Activated T-cell treated with anti-CD3 and anti-CD28 coated beads for 48 hours (primary cell): ENCODE results near the gene RNF214.

Source experiments
- DNase-seq: peaks from one replicate; pipeline ENCODE4 v3.0.0-alpha.2; 2020; ENCODE audit warnings: low read depth

RNF214 gene

DNA sequence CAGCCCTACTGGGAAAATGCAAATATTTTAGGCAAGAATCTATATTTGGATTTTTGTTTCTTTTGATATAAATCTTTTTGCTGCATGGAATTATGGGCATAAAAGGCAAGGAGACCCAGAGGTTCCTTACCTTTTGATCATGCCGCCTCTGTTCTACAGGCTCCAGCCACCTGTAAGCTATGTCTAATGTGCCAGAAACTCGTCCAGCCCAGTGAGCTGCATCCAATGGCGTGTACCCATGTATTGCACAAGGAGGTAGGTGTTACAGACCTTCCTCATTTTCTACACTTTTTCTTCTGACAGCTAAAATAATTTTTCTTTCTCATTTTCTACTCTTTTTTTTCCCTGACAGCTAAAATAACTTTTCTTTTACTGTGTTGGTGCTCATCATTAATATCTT is 50.5 kb downstream of the RNF214 start:
- DNase-seq, result no peak

DNA sequence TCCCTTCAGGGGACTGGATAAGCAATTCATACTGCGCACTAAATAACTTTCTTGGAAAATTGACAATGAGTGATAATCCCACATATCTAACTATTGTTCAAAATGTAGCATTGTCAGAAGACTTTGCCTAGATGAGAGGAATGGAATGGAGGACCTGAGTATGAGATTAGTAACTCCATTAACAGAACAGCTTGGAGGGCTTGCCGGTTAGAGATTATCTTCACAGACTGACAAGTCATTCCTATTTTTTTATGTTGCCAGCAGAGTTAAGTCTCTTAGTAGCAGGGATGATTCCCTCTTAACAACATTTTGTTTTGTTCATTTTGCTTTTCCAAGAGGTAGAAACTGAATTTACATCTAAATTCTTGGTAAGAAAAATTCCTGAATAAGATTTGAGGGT is 51.6 kb downstream of the RNF214 start:
- DNase-seq, result no peak

DNA sequence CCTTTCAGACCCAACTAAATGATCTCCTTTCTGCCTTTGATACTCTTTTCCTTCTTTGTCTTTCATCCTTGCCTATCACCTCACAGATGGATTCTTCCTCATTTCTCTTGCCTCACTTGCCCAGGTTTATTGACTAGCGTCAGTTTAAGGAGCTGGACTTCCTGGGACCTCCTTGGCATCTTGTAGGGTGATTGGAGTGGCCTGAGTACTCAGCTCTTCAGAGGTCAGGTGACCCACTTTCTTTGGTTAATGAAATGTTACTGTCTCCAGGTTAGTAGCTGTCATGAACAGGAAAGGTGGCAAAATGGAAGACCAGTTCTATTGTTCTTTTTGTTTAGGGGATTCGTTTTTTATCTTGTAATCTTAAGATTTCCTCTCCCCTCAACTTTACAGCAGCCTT is 54.1 kb downstream of the RNF214 start:
- DNase-seq, result no peak

DNA sequence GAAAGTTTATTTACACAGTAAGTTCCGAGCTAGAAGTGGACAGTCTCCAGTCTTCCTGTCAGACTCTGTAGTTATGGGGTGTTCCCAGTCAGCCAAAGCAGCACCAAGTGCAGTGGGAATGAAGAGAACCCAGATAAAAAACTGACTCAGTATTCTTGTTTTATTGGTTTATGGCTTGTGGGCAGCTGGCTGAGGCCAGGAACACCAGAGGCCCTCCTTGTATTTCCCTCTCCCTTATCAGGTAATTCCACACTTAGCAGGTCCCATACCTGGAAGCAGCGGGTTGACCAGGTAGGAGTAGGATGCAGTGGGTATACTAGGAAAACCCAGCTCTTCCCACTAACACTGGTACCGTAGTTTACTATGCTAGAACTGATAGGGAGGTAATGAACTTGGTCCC is 55.2 kb downstream of the RNF214 start:
- DNase-seq, result no peak

DNA sequence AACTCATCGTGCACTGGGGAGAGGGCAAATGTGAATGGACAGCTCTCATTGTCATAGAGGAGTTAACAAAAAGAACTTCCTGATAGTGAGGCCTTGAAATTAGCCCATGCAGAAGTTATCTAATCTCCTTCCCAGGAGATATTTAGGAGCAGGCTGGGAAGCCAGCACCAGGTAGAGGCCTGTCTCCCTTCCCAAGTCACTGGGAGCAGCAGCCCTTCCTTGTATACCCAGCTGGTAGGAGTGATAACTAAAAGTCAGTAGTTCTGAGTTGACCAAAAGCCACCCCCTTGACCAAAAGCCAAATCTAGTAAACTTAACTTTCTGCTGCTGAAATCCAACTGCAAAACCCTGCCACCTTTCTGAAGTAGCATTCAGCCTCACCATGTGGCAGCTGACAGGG is 57.3 kb downstream of the RNF214 start:
- no peak for DNase-seq

DNA sequence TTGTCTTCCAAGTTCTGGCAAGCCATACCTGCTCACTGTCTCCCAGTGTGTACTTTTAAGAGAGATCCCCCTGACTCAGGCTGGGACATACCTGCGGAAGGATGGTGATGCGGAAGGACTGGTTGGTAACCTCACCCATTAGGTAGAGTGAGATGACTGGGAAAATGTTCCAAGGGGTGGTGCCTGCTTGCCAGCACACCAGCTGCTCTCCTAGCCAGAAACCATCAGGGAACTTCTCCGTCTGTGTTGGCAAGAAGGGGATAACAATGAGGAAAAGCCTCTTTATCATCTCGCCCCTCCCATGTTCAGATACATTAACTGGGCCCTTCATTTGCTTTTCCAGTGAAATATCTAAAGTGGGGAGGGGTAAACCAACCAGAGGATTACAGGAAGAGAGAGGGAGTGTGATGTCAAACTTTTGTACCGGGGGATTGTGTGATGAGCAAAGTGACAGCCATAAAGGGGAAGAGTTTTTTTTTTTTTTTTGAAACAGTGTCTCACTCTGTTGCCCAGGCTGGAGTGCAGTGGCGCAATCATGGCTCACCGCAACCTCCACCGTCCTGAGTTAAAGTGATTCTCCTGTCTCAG is 58.4 kb downstream of the RNF214 start, which contains the start of gene BACE1-AS:
TSS of gene BACE1-AS (plus strand) at position 538 of the 588 bp plus-strand sequence.
- DNase-seq, result no peak

DNA sequence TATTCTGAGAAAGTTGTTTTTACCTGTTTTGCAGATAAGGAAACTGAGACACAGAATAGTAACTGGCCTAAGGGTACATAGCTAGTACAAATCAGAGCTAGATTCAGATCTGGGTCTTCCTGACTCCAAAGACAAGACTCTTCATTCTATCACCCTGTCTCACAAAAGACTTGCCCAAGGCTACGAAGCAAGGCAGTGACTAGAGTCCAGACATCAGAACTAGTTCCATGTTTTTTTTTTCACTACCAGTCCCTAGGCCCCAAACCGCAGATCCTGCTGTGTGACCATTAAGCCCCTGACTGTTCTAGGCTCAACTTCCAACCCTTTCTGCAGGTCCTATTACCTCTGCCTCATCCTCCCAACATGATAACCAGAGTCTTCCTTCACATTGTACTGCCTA is 60.1 kb downstream of the RNF214 start:
- DNase-seq, result no peak

DNA sequence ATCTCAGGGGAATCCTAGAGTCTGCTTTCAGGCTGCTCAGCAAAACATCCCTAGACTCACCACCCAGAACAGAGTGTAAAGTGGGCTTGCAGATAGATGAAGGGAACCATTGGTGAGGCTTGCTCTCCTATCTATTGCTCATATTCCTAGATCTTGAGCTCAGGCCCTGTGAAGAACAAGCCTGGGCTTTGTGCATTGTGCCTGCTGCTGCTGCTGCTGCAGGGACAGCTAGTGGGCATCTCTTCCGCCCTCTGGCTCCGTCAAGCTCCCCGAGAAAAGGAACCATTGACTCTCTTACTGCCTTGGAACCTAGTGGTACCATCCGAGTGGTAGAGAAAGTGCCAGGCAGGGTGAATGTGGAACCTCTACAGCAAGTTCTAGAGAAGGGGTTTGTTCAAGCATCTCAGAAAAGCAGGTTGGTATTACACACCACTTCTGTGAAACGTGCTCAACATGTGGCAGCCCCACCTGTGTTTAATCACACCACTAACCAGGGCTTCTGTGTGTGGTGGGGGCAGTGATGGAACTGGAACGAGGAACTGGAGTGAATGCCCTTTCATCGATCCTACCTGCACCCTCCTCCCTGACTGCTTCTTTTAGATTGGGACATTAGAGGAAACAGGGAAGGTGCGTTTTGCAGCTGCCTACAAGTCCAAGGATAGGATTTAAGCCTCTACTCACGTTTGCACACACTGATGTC is 63.1 kb downstream of the RNF214 start:
- no peak for DNase-seq

DNA sequence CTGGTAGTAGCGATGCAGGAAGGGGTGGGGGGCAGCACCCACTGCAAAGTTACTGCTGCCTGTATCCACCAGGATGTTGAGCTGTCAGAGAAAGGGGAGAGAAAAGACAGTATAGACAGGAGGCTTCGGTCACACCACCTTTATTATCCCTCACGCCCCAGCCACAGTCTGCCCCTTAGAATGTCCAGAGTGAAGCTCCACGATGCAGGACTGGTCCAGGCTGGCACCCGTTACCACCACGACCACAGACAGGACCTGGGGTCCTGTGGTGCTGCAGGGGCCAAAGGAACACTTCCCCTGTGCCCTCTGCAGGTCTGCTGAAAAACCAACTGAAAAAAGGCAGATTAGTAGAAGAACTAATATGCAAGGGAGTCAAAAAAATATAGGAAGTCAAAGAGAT is 64.4 kb downstream of the RNF214 start:
- DNase-seq, result no peak

DNA sequence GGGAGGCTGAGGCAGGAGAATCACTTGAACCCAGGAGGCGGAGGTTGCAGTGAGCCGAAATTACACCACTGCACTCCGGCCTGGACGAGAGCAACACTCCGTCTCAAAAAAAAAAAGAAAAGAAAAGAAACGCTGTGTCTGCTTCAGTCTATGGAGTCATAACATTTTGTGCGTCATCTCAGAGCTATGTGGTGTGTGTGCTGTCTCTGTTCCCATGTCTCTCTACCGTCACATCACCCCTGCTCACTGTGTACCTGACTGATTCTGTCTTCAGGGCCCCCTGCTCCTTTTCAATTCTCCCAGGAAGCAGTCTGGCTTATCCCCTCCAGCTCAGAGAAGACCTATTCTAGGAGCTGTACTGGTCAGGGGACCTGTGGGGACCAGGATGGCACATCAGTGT is 65.7 kb downstream of the RNF214 start:
- DNase-seq, result no peak

DNA sequence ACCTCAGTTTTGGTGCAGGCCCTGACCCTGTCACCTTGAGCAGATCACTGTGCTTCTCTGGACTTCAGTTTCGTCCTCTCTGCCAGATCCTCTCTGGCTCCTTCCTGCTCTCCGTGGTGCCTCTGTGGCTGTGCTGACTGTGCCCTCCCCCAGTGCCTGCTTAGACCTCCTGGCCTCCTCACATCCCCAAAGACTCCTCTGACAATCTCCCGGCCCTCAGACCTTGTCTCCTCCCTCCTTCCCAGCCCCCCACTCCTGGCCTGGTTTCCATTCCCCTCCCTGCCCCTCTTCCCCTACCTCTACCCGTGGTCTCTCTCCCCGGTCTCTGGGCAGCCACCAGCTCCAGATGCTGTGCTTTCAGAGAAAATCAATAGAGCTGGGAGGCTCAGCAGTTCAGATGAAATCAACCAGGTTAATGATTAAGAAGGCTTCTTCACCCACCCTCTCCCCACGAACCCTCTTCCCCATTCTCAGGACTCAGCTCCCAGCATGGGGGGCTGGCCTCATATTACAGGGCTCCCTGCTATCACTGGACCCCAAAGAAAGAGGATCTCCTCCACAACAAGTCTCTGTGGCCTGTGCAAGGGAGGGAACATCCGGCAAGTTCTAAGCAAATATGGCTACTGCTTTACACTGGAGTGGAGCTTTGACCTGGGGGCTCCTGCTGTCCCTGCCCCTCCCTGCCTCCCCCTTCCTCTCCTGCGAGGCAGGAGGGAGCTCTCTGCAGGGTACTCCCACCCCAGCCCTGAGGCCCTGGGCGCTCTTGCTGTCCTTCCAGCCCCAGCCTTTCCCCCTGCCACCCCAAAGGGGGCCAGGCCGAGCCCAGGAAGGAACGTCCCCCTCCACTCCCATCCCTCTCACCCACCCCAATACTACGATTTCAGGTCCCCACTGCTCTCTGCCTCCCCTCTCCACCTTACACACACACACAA is 67.1 kb downstream of the RNF214 start:
- no peak for DNase-seq

DNA sequence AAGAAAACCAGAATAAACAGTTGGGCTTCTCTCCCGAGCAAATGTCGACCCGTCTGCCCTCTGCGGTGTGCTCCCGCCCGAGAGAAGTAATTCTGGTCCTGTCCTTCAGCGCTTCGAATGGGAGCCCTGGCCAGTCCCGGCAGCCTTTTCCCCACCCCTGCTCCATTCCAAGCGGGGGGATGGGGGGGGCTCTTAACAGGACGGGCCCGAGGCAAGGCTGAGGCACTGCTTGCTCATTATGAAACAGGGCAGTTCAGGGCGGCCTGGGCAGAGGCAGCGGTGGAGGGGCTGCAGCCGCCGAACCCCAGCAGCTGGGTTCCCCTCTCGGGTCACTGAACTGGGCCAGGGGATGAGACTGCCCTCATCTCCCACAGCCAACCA is 67.8 kb downstream of the RNF214 start:
- no peak for DNase-seq

DNA sequence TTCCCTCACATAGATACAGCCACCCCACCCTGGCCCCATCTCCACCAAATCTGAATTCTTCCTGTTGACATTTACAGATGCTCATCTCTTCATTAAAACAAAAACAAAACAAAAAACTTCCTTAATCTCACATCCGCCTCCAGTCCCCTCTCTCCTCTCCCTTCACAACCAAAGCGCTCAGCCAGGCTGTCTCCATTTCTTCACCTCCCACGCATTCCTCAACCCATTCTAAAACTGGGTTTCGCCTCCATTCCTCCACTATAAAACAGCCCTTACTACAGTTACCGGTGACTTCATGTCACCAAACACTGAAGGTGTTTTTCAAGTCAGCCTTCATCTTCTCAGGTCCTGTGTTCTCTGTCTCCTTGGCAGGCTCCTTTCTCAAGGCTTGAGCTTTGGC is 68.3 kb downstream of the RNF214 start:
- no peak for DNase-seq

DNA sequence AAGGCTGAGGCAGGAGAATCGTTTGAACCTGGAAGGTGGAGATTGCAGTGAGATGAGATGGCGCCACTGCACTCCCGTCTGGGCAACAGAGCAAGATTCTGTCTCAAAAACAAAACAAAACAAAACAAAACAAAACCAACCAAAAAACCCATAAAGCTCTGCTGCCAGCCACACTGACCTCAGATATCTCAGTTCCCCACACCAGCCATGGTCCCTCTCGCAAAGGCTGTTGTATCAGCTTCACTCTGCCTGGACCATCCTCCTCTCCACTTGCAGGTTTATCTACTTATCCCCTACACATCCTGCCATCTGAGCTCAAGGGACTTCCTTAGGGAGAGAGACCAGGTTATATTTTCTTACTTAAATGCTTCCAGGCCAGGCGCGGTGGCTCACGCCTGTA is 69.8 kb downstream of the RNF214 start:
- DNase-seq, result no peak

DNA sequence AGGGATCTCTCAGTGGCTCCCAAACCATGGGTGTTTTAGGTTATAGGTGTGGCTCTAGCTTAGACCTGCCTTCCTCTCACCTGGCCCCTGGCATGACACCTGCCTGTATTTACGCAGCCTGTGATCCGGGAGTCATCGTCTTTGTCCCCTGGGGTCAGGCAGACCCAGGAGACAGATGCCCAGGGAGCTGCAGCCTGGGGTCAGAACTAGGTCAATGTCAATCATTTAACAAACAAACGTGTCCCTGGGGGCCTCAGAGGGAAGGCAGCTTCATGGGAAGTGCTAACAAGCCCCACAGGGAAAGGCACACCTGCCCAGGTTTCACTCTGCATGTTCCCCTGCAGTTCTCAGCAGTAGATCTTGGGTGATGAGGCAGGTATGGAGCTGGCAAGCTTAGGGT is 70.6 kb downstream of the RNF214 start:
- no peak for DNase-seq

DNA sequence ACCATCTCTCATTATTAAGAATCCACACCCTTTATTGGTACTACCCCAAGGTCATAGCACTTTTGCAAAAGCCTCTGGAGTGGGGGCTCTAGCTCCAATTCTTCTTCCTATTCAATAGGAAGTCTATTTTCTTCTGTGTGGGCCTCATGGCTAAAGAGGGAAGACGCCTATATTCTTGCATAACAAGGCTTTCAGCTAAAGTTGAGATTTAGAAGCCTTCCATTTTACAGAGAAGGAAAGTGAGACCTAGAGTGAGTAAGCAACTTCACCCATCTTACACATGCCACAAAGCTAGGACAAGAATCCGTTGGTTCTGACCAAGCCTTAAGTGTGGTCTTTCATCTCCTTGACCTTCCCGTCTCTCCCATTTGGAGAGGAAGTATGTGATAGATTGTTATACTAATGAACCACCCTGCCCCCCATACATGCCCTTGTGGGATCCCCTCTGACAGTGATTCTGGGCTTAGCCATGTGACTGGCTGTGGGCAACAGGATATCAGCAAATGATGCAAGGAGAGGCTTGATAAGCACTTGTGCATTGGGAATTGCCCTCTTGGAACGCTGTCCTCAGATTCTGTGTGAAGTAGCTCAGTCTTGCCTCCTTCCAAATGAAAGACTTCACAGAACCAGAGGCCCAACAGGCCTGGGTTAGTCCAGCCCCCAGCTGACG is 71.3 kb downstream of the RNF214 start:
- DNase-seq, result no peak

DNA sequence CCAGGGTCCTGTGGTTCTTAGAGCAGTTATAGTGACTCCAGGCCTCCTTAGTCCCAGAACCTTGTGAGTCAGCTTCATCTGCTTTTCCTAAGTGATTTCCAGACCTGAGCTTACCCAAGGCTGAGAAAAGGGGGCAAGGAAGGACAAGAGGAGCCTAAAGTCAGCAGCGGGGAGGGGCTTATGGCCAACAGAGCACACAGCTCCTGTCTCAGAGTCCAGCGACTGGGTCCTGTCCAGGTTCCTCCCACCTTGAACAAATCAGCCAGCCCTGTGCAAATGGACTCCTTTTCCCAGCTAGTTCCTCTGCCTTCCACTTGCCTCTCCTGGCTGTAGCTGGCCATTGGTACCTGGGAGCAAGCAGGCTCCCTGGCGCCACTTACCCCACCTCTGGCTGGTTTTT is 72.7 kb downstream of the RNF214 start:
- no peak for DNase-seq

DNA sequence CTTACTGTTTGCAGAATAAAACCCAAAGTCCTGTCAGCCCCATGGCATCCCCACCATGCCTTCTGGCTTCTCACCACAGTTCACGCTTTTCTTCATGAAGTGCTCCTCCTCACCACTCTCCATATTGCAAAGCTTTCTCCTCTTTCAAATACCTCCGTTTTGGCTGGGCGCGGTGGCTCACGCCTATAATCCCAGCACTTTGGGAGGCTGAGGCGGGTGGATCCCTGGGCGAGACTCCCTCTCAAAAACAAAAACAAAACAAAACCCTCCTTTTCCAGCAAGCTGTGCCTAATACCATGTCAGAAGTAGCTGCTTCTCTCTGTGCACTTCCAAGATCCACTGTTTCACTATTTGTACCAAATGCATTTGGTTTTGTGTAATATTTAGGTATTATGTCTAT is 76.8 kb downstream of the RNF214 start:
- DNase-seq, result no peak

DNA sequence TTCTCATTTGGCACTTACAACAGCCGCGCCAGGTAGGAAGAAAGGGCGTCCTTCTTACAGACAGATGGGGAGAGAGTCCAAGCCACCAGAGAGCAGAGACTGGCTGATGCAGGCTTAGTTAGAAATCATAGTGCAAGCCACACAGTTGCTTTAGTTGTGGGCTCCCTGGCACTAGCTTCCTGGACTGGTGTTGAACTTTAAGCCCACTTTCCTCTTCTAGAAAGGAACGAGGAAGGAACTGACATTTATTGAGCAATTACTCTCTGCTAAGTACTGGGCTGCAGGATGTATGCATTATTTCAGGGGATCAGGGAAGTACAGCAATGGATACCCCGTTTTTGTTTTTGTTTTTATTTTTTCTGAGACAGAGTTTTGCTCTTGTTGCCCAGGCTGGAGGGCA is 80.6 kb downstream of the RNF214 start:
- DNase-seq, result no peak

DNA sequence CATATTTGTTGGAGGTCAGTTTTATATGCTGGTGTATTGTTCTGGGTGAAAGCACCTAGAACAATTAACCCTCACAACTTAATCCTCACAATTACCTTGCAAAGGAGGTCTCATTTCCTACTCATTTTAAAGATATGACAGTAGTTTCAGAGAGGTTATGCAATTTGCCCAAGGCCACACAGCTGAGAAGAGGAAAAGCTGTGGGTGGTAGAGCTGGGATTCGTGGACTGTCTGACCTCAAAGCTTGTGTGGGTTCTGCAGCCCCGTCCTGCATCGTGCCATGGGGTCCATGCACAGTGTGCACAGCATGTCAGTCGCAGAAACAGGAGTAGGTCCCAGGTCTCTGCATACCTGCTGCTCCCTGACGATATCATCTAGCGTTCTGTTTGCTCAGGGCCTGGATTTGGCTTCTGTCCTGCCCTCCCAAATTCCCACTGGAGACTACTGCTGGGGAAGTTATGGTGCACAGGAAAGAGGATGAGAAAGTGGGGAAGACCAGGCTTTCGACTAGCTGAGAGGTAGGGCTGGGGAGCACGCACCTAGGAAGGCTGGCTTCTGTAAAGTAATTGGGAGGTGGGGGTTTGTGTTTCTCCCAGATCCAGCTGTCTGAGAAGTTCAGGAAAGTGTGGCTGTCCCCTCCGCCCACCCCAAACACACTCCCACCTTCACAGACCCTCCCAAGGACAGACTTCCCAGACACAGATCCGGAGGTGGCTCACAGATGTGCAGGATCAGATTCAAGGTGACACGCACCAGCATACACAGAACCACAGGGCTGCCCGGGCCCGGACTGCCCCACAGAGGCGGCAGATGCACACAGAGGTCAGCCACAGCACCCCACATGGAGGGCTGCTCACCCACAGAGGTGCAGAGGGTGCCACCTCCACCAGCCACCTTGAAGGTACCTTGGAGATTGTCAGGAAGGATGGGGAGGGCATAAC is 81.6 kb downstream of the RNF214 start:
- DNase-seq, result no peak

DNA sequence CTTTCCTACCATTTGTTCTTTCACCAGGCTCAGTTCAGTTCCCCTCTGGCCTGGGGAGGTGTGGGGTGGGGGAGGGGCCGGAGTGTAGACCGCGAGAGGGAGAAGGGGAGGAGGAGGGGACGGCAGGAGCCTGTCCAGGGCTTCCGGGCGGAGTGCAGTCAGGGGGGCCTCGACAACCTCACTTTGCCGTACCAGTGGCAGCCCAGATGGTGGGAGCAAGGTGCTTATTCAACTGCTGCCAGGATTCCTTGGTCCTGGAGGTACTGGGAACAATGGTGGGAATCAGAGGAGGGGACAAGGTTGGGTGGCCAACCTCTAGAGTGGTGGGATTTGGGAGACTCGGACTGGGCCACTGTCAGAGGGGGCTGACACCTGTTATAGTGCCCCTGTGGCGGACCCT is 82.4 kb downstream of the RNF214 start:
- DNase-seq, result no peak
